K562 (cell line): ENCODE measurements around the gene ST3GAL3.

Experiments used
- BRF1 ChIP-seq: IDR thresholded peaks from 3 replicates; pipeline ENCODE4 v1.6.1; 2011; ENCODE audit warnings: borderline replicate concordance, mild to moderate bottlenecking; ENCODE audit not compliant: insufficient read length; ENCODE audit errors: extremely low read depth
- CBFA2T3 ChIP-seq: fragments of 450-650 bp; IDR thresholded peaks from 2 replicates; pipeline ENCODE4 v1.6.1; 2017
- CBX2 ChIP-seq: fragments of 200-600 bp; sonication (generic); IDR thresholded peaks from one replicate; pipeline ENCODE4 v1.6.1; 2012; ENCODE audit warnings: mild to moderate bottlenecking, low read length, inconsistent platforms; ENCODE audit not compliant: insufficient read depth, poor library complexity, severe bottlenecking
- COPS2 ChIP-seq: fragments of 450-650 bp; conservative IDR thresholded peaks from 2 replicates; pipeline ENCODE4 v1.6.1; 2016; ENCODE audit warnings: mild to moderate bottlenecking, moderate library complexity
- CTCF ChIP-seq, 3 experiments: IDR thresholded peaks in 2 of 3; conservative IDR thresholded peaks in 1 of 3; 2 replicates each; pipeline ENCODE4 v1.5.1; 2011 to 2012; ENCODE audit warnings: low read length in 3 of 3, mild to moderate bottlenecking in 3 of 3, control low read depth in 2 of 3, improper control_type of control experiment in 1 of 3, inconsistent platforms in 1 of 3, low read depth in 1 of 3, mixed read lengths in 1 of 3, moderate library complexity in 1 of 3; ENCODE audit not compliant: insufficient read depth in 2 of 3
- FIP1L1 ChIP-seq: fragments of 200-400 bp; formaldehyde crosslinking; IDR thresholded peaks from 2 replicates; pipeline ENCODE4 v1.6.1; 2018; ENCODE audit warnings: mild to moderate bottlenecking, low read depth, low read length; ENCODE audit not compliant: poor library complexity, severe bottlenecking
- LEF1 ChIP-seq: fragments of 450-650 bp; IDR thresholded peaks from 2 replicates; pipeline ENCODE4 v1.6.1; 2016; ENCODE audit warnings: mild to moderate bottlenecking
- NFE2L1 ChIP-seq: fragments of 450-650 bp; IDR thresholded peaks from 2 replicates; pipeline ENCODE4 v1.6.1; 2016; ENCODE audit warnings: missing genetic modification characterization, low read depth, mild to moderate bottlenecking, missing compliant biosample characterization, moderate library complexity, borderline replicate concordance
- NFYB ChIP-seq: IDR thresholded peaks from 2 replicates; pipeline ENCODE4 v1.6.1; 2011; ENCODE audit warnings: mild to moderate bottlenecking, moderate library complexity; ENCODE audit not compliant: insufficient read length; ENCODE audit errors: extremely low read depth
- NKRF ChIP-seq: fragments of 450-650 bp; IDR thresholded peaks from 2 replicates; pipeline ENCODE4 v1.6.1; 2016; ENCODE audit warnings: borderline replicate concordance
- RAD21 ChIP-seq, 2 experiments: fragments of 250-450 bp in 1 of 2; fragments of 450-650 bp in 1 of 2; sonication (Bioruptor Pico) in 1 of 2; formaldehyde crosslinking in 1 of 2; IDR thresholded peaks in 1 of 2; conservative IDR thresholded peaks in 1 of 2; 2 replicates each; pipeline versions ENCODE4 v1.4.0 to v1.8.0; 2020 to 2022; ENCODE audit warnings: mild to moderate bottlenecking in 2 of 2, moderate library complexity in 1 of 2
- THRAP3 ChIP-seq: fragments of 450-650 bp; IDR thresholded peaks from 2 replicates; pipeline ENCODE4 v1.6.1; 2016; ENCODE audit warnings: mild to moderate bottlenecking, inconsistent platforms, borderline replicate concordance
- ZNF41 ChIP-seq: fragments of 250-450 bp; sonication (Bioruptor Pico); conservative IDR thresholded peaks from 2 replicates; pipeline ENCODE4 v1.4.0; 2020; ENCODE audit warnings: mild to moderate bottlenecking

- no peak for TF ChIP-seq BRF1
- no peak; the same call in 1 of the 2 replicates for TF ChIP-seq NKRF
- TF ChIP-seq CBFA2T3, result no peak
- no peak for TF ChIP-seq RAD21 (CRISPR knock-in tag; conservative IDR thresholded peaks at IDR 0.05 in 1 of 2, IDR thresholded peaks at IDR 0.05 in 1 of 2)
- no peak for TF ChIP-seq THRAP3
- TF ChIP-seq CTCF (IDR thresholded peaks at IDR 0.05 in 2 of 3, conservative IDR thresholded peaks at IDR 0.05 in 1 of 3; ENCODE audit: insufficient read depth in 2 of 3, low read depth in 1 of 3, low read length in 3 of 3), result no peak
- no peak for TF ChIP-seq COPS2
- 0 out of 2 replicates have a peak, but pooled peaks have one; percentile 20 for TF ChIP-seq ZNF41 (CRISPR knock-in tag)
- TF ChIP-seq CBX2, result no peak
- no peak for TF ChIP-seq NFYB
- no peak for TF ChIP-seq NFE2L1 (tag)
- no peak for TF ChIP-seq LEF1
- TF ChIP-seq FIP1L1, result no peak
Observed at GRCh38 chr1:43706598-43707189, 642 bp upstream of the ST3GAL3 start.
